Measurements from ENCODE around the gene RTEL1.

DNA sequence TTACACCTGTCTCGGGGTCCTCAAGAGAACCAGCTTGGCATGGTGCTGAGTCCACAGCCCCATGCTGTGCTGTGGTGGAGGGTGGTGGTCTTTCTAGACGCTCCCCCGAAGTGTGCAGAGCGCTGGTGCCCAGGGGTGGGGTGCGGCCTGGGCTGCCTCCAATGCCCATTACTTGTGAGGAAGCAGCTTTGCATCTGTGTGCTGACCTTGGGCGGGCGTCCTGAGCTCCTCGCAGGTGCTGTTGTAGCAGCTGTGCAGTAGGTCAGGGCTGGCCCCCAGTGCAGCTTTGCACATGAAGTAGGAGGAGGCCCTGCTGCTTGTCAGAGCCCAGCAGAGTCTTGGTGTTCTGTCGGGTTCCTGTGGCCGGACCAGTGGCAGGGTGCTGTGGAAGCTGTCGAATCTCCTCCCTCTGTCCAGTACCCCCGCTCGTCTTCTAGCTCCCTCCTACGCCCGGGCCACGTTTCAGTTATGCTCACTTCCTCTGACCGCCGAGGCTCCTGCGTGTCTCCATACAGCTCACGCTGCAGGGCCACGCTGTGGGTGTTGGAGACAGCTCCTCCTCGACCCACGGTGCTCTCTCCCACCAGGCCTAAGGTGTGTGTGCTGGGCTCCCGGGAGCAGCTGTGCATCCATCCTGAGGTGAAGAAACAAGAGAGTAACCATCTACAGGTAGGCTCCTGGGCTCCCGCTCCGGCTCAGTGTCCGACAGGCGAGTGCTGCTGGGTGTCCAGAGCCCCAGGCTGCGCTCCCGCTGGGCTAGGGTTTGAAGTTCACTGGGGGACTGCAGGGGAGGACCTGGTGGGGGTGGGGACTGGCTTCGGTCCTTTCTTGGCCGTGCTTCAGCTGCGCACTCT lies 4.1 kb downstream of the RTEL1 start:
- TF ChIP-seq POLR2AphosphoS5 (IDR thresholded peaks at IDR 0.05) (no peak), EZH2 (IDR thresholded peaks at IDR 0.05; ENCODE audit: borderline replicate concordance, insufficient read depth, low read length, poor library complexity, severe bottlenecking) (no peak), SMC3 (conservative IDR thresholded peaks at IDR 0.05; ENCODE audit: poor library complexity) (no peak), EP300 (conservative IDR thresholded peaks at IDR 0.05; ENCODE audit: poor library complexity, severe bottlenecking) (no peak), RAD21 (conservative IDR thresholded peaks at IDR 0.05) (no peak), TAF1 (IDR thresholded peaks at IDR 0.05; ENCODE audit: low read depth) (no peak)
- TF ChIP-seq, protein P1, sequence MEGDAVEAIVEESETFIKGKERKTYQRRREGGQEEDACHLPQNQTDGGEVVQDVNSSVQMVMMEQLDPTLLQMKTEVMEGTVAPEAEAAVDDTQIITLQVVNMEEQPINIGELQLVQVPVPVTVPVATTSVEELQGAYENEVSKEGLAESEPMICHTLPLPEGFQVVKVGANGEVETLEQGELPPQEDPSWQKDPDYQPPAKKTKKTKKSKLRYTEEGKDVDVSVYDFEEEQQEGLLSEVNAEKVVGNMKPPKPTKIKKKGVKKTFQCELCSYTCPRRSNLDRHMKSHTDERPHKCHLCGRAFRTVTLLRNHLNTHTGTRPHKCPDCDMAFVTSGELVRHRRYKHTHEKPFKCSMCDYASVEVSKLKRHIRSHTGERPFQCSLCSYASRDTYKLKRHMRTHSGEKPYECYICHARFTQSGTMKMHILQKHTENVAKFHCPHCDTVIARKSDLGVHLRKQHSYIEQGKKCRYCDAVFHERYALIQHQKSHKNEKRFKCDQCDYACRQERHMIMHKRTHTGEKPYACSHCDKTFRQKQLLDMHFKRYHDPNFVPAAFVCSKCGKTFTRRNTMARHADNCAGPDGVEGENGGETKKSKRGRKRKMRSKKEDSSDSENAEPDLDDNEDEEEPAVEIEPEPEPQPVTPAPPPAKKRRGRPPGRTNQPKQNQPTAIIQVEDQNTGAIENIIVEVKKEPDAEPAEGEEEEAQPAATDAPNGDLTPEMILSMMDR (IDR thresholded peaks at IDR 0.05; ENCODE audit: poor library complexity, severe bottlenecking): no peak
